Stomach (tissue), 9 donors: ENCODE data around the gene RDH12. TPM values are rescaled to one million over a fixed set of nuclear protein-coding genes. Genes with fewer than 3 reads are reported as not detected.
"Not testable (repeated sequence)": the region's sequence is repeated elsewhere in the genome, so short reads cannot be mapped to it uniquely, and the experiment has no call there.

ENCODE experiments used
- DNase-seq, 2 donors: peaks; one replicate each; pipeline versions ENCODE4 v3.0.0 to v3.0.0-alpha.2; 2013 to 2019
- H3K27ac ChIP-seq, 5 donors: fragments of 200-600 bp in 4 of 5; sonication (generic) in 4 of 5; one replicate each; pipeline ENCODE4 v1.5.1; 2013 to 2019; ENCODE audit warnings: mild to moderate bottlenecking in 1 of 5, moderate library complexity in 1 of 5
- H3K27me3 ChIP-seq, 3 donors: fragments of 200-600 bp; sonication (generic); one replicate each; pipeline ENCODE4 v1.5.1; 2017 to 2019; ENCODE audit warnings: mixed run types in 1 of 3
- H3K36me3 ChIP-seq, 4 donors: fragments of 200-600 bp; sonication (generic); 1 replicate in 3 of 4; 2 replicates in 1 of 4; pipeline ENCODE4 v1.5.1; 2016 to 2019
- H3K4me1 ChIP-seq, 4 donors: fragments of 200-600 bp; sonication (generic); one replicate each; pipeline ENCODE4 v1.5.1; 2016 to 2019
- H3K4me3 ChIP-seq, 4 donors: fragments of 200-600 bp; sonication (generic) in 3 of 4; one replicate each; pipeline ENCODE4 v1.5.1; 2016 to 2019; ENCODE audit warnings: mild to moderate bottlenecking in 1 of 4
- H3K9me3 ChIP-seq, 4 donors: fragments of 200-600 bp; sonication (generic); one replicate each; pipeline ENCODE4 v1.5.1; 2016 to 2019
- EP300 ChIP-seq: sonication (generic); formaldehyde crosslinking; IDR thresholded peaks from one replicate; pipeline ENCODE4 v1.6.1; 2017; ENCODE audit warnings: antibody characterized with exemption
- POLR2A ChIP-seq, 4 donors: fragments of 450-650 bp; IDR thresholded peaks; one replicate each; pipeline ENCODE4 v1.6.1; 2016; ENCODE audit warnings: antibody characterized with exemption in 4 of 4, control low read depth in 2 of 4, mild to moderate bottlenecking in 1 of 4, moderate library complexity in 1 of 4
- POLR2AphosphoS5 ChIP-seq, 3 donors: sonication (generic); formaldehyde crosslinking; IDR thresholded peaks; one replicate each; pipeline ENCODE4 v1.6.1; 2016; ENCODE audit warnings: antibody characterized with exemption in 3 of 3
- WGBS, 5 donors: extraction: QIAGEN DNeasy Blood & Tissue Kit in 3 of 5; methylation state at CpG; one replicate each; pipeline versions ENCODE4 v1.1.5 to v1.1.7; 2013 to 2018; 5-methylcytosine and 5-hydroxymethylcytosine counted together
- intact Hi-C: fragments of 100-400 bp; cut with DNase I; formaldehyde crosslinking; loops from one replicate; pipeline ENCODE4 v1.15.1; 2023; ENCODE audit warnings: low total_unique reads
- polyA plus RNA-seq, 3 donors: library from polyadenylated mRNA; stranded (reverse); fragments of 200-250 nt; gene quantifications; one replicate each; pipeline ENCODE4 v1.2.3, GENCODE V29; 2013
- total RNA-seq, 5 donors: library from RNA; depleted of rRNA; stranded (reverse); fragments of >200 nt; gene quantifications; one replicate each; pipeline versions ENCODE4 v1.1.0 to v1.2.3, GENCODE V29; 2014 to 2016
- TF ChIP-seq, protein P1 (sequence below), 7 experiments: fragments of 450-650 bp in 4 of 7; fragments of 200-600 bp in 3 of 7; sonication (generic) in 3 of 7; IDR thresholded peaks; one replicate each; pipeline ENCODE4 v1.5.1; 2016 to 2019; ENCODE audit warnings: antibody characterized with exemption in 7 of 7, control low read depth in 2 of 7, mild to moderate bottlenecking in 1 of 7
- donor health status: healthy with polysubstance abuse.
- donor health status: Bipolar disorder and iron deficiency.
- donor health status: healthy.

Gene RDH12
- total and polyA plus RNA-seq, 8 donors = 0.45 to 15.4 (median 5.4) TPM; not detected in 2

DNA sequence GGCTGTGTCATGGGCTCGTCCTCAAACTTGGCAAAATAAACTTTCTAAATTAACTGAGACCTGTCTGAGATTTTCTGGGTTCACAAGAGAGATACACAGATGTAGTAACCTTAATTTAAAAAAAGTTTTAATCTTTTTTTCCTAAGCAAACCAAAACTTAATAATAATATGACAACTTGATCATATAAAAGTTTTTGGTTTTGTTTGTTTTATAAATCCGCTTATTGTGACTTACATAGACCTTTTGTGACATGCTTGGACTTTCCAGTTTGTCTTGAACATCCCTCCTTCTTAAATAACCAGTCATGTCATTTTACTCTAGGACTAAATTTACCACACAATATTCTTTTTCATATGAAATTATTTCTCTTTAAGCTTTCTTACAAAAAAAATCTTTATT is 8.5 kb downstream of the RDH12 start:
- Histone ChIP-seq H3K9me3 (no peaks in the 10 kb centered on the region), H3K4me1 (no peaks in the 10 kb centered on the region), H3K27ac (no peak overlapping the region), H3K4me3 (no peak overlapping the region), H3K27me3 (no peaks in the 10 kb centered on the region), H3K36me3 (no peaks in the 10 kb centered on the region)
- intact Hi-C loops = no loop called here
- 85 to 95% (median 92%) methylated on average over 2 of the region's 2 CpGs for WGBS, 5 donors
- no peak for DNase-seq
- TF ChIP-seq POLR2AphosphoS5 (IDR thresholded peaks at IDR 0.05) (no peak), POLR2A (IDR thresholded peaks at IDR 0.05) (no peak), EP300 (no peak)
- TF ChIP-seq, protein P1, sequence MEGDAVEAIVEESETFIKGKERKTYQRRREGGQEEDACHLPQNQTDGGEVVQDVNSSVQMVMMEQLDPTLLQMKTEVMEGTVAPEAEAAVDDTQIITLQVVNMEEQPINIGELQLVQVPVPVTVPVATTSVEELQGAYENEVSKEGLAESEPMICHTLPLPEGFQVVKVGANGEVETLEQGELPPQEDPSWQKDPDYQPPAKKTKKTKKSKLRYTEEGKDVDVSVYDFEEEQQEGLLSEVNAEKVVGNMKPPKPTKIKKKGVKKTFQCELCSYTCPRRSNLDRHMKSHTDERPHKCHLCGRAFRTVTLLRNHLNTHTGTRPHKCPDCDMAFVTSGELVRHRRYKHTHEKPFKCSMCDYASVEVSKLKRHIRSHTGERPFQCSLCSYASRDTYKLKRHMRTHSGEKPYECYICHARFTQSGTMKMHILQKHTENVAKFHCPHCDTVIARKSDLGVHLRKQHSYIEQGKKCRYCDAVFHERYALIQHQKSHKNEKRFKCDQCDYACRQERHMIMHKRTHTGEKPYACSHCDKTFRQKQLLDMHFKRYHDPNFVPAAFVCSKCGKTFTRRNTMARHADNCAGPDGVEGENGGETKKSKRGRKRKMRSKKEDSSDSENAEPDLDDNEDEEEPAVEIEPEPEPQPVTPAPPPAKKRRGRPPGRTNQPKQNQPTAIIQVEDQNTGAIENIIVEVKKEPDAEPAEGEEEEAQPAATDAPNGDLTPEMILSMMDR (IDR thresholded peaks at IDR 0.05) = no peak

DNA sequence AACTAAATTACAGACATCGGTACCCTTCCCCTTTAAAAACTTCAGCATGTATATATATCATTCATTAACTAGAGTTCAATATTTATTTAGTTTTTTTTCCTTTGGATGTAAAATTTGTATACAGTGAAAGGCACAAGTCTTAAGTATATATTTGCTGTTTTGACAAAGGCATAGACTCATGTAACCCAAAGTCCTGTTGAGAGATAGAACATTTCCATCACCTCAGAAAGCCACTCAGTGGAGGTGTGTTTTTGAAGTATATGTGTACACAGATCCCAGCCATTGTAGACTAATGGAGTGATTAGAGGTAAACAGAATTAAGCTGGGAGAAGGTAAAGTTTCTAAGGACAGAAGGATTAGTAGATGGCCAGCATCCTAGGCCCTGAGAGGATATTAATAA is 15.4 kb downstream of the RDH12 start:
- H3K36me3 ChIP-seq = no peaks in the 10 kb centered on the region
- no peak overlapping the region for H3K27ac ChIP-seq
- peaks cover 0 to 8% (median 2%) of the 10 kb centered on the region in 4 donors for H3K4me1 ChIP-seq
- DNase-seq = no peak
- 54 to 70% (median 59%) methylated on average over 1 of the region's 1 CpG for WGBS, 5 donors
- intact Hi-C loops = no loop called here
- no peaks in the 10 kb centered on the region for H3K9me3 ChIP-seq
- no peaks in the 10 kb centered on the region for H3K27me3 ChIP-seq
- TF ChIP-seq POLR2AphosphoS5 (IDR thresholded peaks at IDR 0.05) (no peak), POLR2A (IDR thresholded peaks at IDR 0.05) (no peak), EP300 (no peak)
- TF ChIP-seq, protein P1 (IDR thresholded peaks at IDR 0.05) = no peak
- H3K4me3 ChIP-seq = no peak overlapping the region

DNA sequence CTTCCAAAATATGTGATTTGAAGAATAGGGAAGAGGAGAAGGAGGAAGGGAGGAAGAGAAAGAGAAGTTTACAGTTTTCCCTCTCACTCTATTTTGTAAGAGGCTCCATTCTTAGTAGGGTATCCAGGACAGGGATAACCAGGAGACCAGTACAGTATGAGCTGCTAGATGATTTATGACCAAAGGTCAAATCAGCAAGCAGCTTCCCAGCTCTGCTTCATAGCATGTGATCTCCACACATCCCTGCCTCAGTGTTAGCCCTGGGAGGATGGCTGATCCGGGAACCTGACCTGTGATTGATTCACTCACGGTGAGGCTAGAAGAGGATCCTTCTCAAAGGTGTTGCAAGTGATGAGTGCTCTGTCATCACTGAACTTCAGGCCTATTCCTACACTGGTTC is 16.6 kb downstream of the RDH12 start:
- Histone ChIP-seq H3K27me3 (no peaks in the 10 kb centered on the region), H3K9me3 (no peaks in the 10 kb centered on the region), H3K4me3 (no peak overlapping the region), H3K36me3 (no peaks in the 10 kb centered on the region), H3K27ac (no peak overlapping the region), H3K4me1 (peaks cover 0 to 16% (median 7%) of the 10 kb centered on the region in 4 donors)
- DNase-seq = no peak
- TF ChIP-seq POLR2AphosphoS5 (IDR thresholded peaks at IDR 0.05) = no peak
- no peak for TF ChIP-seq EP300
- TF ChIP-seq POLR2A (IDR thresholded peaks at IDR 0.05) = no peak
- TF ChIP-seq, protein P1 (IDR thresholded peaks at IDR 0.05) = no peak
- WGBS, 5 donors = 73 to 84% (median 81%) methylated on average over 2 of the region's 2 CpGs
- intact Hi-C loops = no loop called here

DNA sequence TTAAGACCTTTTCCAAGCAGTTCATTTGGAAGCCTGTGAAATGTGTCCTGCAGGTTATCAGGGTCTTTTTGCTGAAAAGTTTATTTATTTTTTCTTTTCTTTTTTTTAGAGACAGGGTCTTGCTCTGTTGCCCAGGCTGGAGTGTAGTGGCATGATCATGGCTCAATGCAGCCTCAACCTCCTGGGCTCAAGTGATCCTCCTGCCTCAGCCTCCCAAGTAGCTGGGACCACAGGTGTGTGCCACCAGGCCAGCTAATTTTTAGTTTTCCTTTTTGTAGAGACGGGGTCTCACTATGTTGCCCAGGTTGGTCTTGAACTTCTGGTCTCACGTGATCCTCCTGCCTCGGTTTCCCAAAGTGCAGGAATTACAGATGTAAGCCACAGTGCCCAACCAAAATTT is 17.7 kb downstream of the RDH12 start:
- H3K9me3 ChIP-seq, intact Hi-C loops, H3K27ac ChIP-seq, H3K36me3 ChIP-seq, DNase-seq, H3K4me3 ChIP-seq, H3K27me3 ChIP-seq: not testable (repeated sequence)
- WGBS, 5 donors = 90 to 94% (median 92%) methylated on average over 3 of the region's 3 CpGs
- peaks cover 0 to 16% (median 7%) of the 10 kb centered on the region in 4 donors for H3K4me1 ChIP-seq

DNA sequence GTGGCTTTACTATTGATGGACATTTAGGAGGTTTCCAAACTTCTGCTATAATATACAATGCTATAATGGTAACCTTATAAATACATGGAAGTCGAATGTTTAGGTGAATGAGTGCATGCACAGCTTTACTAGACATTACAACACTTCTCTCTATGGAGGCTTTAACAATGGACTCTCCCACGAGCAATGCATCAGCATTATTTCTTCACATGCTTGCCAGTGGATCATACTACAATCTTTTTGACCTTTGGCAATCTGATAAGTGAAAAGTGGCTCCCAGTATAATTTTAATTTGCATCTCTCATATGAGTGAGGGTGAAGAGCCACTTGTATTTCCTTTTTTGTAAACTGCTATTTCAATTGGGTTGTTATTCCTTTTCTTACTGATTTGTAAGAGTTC is 18.2 kb downstream of the RDH12 start:
- Histone ChIP-seq H3K27ac (no peak overlapping the region), H3K4me3 (no peak overlapping the region), H3K27me3 (no peaks in the 10 kb centered on the region), H3K36me3 (no peaks in the 10 kb centered on the region), H3K4me1 (peaks cover 0 to 16% (median 7%) of the 10 kb centered on the region in 4 donors), H3K9me3 (no peaks in the 10 kb centered on the region)
- TF ChIP-seq EP300 = no peak
- TF ChIP-seq POLR2A (IDR thresholded peaks at IDR 0.05) = no peak
- no peak for TF ChIP-seq POLR2AphosphoS5 (IDR thresholded peaks at IDR 0.05)
- TF ChIP-seq, protein P1 (IDR thresholded peaks at IDR 0.05) = no peak
- WGBS, 5 donors = 44 to 68% (median 56%) methylated on average over 2 of the region's 2 CpGs
- intact Hi-C loops = no loop called here
- no peak for DNase-seq
